GM23338 (cell line): ENCODE data around the gene PIAS1. TPM values are rescaled to one million over a fixed set of nuclear protein-coding genes. Genes with fewer than 3 reads are reported as not detected.

Experiments
- ATAC-seq: fragments of 200-7000 bp; cut with Tn5 transposase; 3 replicates; pipeline ENCODE4 v1.9.1; 2020
- DNase-seq: peaks from one replicate; pipeline ENCODE4 v3.0.0-alpha.2; 2015; ENCODE audit warnings: low spot score
- H2AFZ ChIP-seq: fragments of 200-600 bp; sonication (generic); 2 replicates; pipeline ENCODE4 v1.8.0; 2016; ENCODE audit warnings: antibody characterized with exemption, mild to moderate bottlenecking, moderate library complexity
- H3F3A ChIP-seq: fragments of 200-600 bp; sonication (generic); replicated peaks from 2 replicates; pipeline ENCODE4 v1.8.0; 2017; ENCODE audit warnings: antibody characterized with exemption, mixed run types, low read depth
- H3K27ac ChIP-seq: fragments of 200-600 bp; sonication (generic); 2 replicates; pipeline ENCODE4 v1.6.1; 2016; ENCODE audit warnings: low read depth
- H3K27me3 ChIP-seq: fragments of 200-600 bp; sonication (generic); 2 replicates; pipeline ENCODE4 v1.8.0; 2016; ENCODE audit warnings: mild to moderate bottlenecking, mixed run types, moderate library complexity; ENCODE audit not compliant: insufficient read depth
- H3K36me3 ChIP-seq: fragments of 200-600 bp; sonication (generic); 2 replicates; pipeline ENCODE4 v1.8.0; 2016; ENCODE audit warnings: mild to moderate bottlenecking; ENCODE audit not compliant: insufficient read depth
- H3K4me1 ChIP-seq: fragments of 200-600 bp; sonication (generic); 2 replicates; pipeline ENCODE4 v1.8.0; 2016; ENCODE audit warnings: mild to moderate bottlenecking, moderate library complexity; ENCODE audit not compliant: insufficient read depth
- H3K4me2 ChIP-seq: fragments of 200-600 bp; sonication (generic); 2 replicates; pipeline ENCODE4 v1.7.1; 2017; ENCODE audit warnings: mixed run types
- H3K4me3 ChIP-seq: fragments of 200-600 bp; sonication (generic); 2 replicates; pipeline ENCODE4 v1.6.1; 2016; ENCODE audit warnings: mixed run types
- H3K79me2 ChIP-seq: fragments of 200-600 bp; sonication (generic); replicated peaks from 2 replicates; pipeline ENCODE4 v1.8.0; 2017; ENCODE audit warnings: mild to moderate bottlenecking; ENCODE audit not compliant: insufficient read depth
- H3K9me2 ChIP-seq: fragments of 200-600 bp; sonication (generic); 2 replicates; pipeline ENCODE4 v1.8.0; 2017; ENCODE audit not compliant: insufficient read depth
- H4K20me1 ChIP-seq: fragments of 200-600 bp; sonication (generic); replicated peaks from 2 replicates; pipeline ENCODE4 v1.8.0; 2017; ENCODE audit warnings: mild to moderate bottlenecking; ENCODE audit not compliant: insufficient read depth
- H3K27ac Mint-ChIP-seq: 2 replicates; pipeline ENCODE4 v1.8.0; 2020; ENCODE audit warnings: inconsistent platforms, mild to moderate bottlenecking, moderate library complexity, mixed read lengths
- H3K27me3 Mint-ChIP-seq: 3 replicates; pipeline ENCODE4 v1.8.0; 2022; ENCODE audit warnings: low read depth, mild to moderate bottlenecking, moderate library complexity, mixed read lengths, inconsistent platforms; ENCODE audit not compliant: insufficient read depth, poor library complexity
- H3K36me3 Mint-ChIP-seq: 3 replicates; pipeline ENCODE4 v1.8.0; 2021; ENCODE audit warnings: low read depth, mild to moderate bottlenecking, inconsistent platforms, moderate library complexity, mixed read lengths
- H3K4me1 Mint-ChIP-seq: 3 replicates; pipeline ENCODE4 v1.8.0; 2020; ENCODE audit warnings: mild to moderate bottlenecking, inconsistent platforms, mixed read lengths
- H3K4me3 Mint-ChIP-seq: 3 replicates; pipeline ENCODE4 v1.8.0; 2021; ENCODE audit warnings: moderate library complexity, mild to moderate bottlenecking, inconsistent platforms, mixed read lengths
- H3K9me3 Mint-ChIP-seq: 3 replicates; pipeline ENCODE4 v1.8.0; 2020; ENCODE audit warnings: moderate library complexity, mild to moderate bottlenecking, inconsistent platforms, mixed read lengths
- CREB1 ChIP-seq: fragments of 250-450 bp; sonication (Bioruptor Pico); IDR thresholded peaks from 2 replicates; pipeline ENCODE4 v1.5.0; 2020; ENCODE audit warnings: low read depth, mild to moderate bottlenecking, moderate library complexity
- CTCF ChIP-seq, 2 experiments: fragments of 200-600 bp in 1 of 2; sonication (generic) in 1 of 2; conservative IDR thresholded peaks; 2 replicates each; pipeline versions ENCODE4 v1.5.1 to v1.6.1; 2016 to 2017; ENCODE audit warnings: antibody characterized with exemption in 2 of 2, low read depth in 2 of 2, mild to moderate bottlenecking in 2 of 2, moderate library complexity in 1 of 2
- ETS1 ChIP-seq: IDR thresholded peaks from 2 replicates; pipeline ENCODE4 v1.6.1; 2016; ENCODE audit warnings: antibody characterized with exemption
- EZH2 ChIP-seq: fragments of 200-600 bp; sonication (generic); IDR thresholded peaks from one replicate; pipeline ENCODE4 v1.8.0; 2017; ENCODE audit warnings: antibody characterized with exemption, mild to moderate bottlenecking, low read depth; ENCODE audit not compliant: unreplicated experiment
- EZH2phosphoT487 ChIP-seq: fragments of 200-600 bp; sonication (generic); IDR thresholded peaks from one replicate; pipeline ENCODE4 v1.8.1; 2018; ENCODE audit warnings: antibody characterized with exemption; ENCODE audit not compliant: unreplicated experiment
- JUNB ChIP-seq: IDR thresholded peaks from one replicate; pipeline ENCODE4 v1.6.1; 2016; ENCODE audit warnings: antibody characterized with exemption; ENCODE audit not compliant: unreplicated experiment
- NANOG ChIP-seq: IDR thresholded peaks from 2 replicates; pipeline ENCODE4 v1.6.1; 2016; ENCODE audit warnings: antibody characterized with exemption, borderline replicate concordance
- POLR2AphosphoS5 ChIP-seq: IDR thresholded peaks from 2 replicates; pipeline ENCODE4 v1.6.1; 2016; ENCODE audit warnings: antibody characterized with exemption, low read depth
- REST ChIP-seq: IDR thresholded peaks from one replicate; pipeline ENCODE4 v1.6.1; 2018; ENCODE audit warnings: antibody characterized with exemption; ENCODE audit not compliant: unreplicated experiment
- STAT1 ChIP-seq: IDR thresholded peaks from one replicate; pipeline ENCODE4 v1.6.1; 2016; ENCODE audit warnings: antibody characterized with exemption; ENCODE audit not compliant: unreplicated experiment
- ZNF114 ChIP-seq: fragments of 250-450 bp; sonication (Bioruptor Pico); IDR thresholded peaks from 2 replicates; pipeline ENCODE4 v1.5.0; 2020; ENCODE audit warnings: mild to moderate bottlenecking, moderate library complexity
- ZNF331 ChIP-seq: fragments of 250-450 bp; sonication (Bioruptor Pico); IDR thresholded peaks from 2 replicates; pipeline ENCODE4 v1.5.0; 2020; ENCODE audit warnings: low read depth, mild to moderate bottlenecking, moderate library complexity
- ZNF462 ChIP-seq: fragments of 250-450 bp; sonication (Bioruptor Pico); IDR thresholded peaks from 2 replicates; pipeline ENCODE4 v1.5.0; 2020; ENCODE audit warnings: mild to moderate bottlenecking, moderate library complexity
- polyA plus RNA-seq: library from polyadenylated mRNA; unstranded; fragments of >200 nt; fragmentation: Nextera tagmentation; extraction: Ambion mirVana; gene quantifications from 2 replicates; pipeline ENCODE4 v1.2.1, GENCODE V29; 2016
- total RNA-seq: library from RNA; depleted of rRNA; stranded (reverse); fragments of >200 nt; shearing (Covaris generic); gene quantifications from 2 replicates; pipeline ENCODE4 v1.2.3, GENCODE V29; 2014

The PIAS1 gene
- total and polyA plus RNA-seq, 2 experiments from 2014 or later: 30.7 to 32.1 TPM

- no peak for ATAC-seq
- H3K27me3 ChIP-seq: no peaks in the 10 kb centered on the region
Measured at GRCh38 chr15:68096099-68096498, 42.0 kb downstream of the PIAS1 start.

More at GRCh38 chr15:68096099-68096498, 42.0 kb downstream of the PIAS1 start:
- Histone ChIP-seq H2AFZ (no peak overlapping the region), H3K27ac (no peak overlapping the region), H3K9me2 (no peaks in the 10 kb centered on the region), H3K4me3 (no peak overlapping the region), H3K79me2 (peaks cover 70% of the 10 kb centered on the region), H3K4me1 (no peaks in the 10 kb centered on the region), H3K36me3 (no peaks in the 10 kb centered on the region), H4K20me1 (no peaks in the 10 kb centered on the region), H3K4me2 (no peak overlapping the region), H3F3A (no peaks in the 10 kb centered on the region)
- peaks cover 14% of the 10 kb centered on the region; the same call in 2 of the 3 replicates for H3K9me3 Mint-ChIP-seq
- peaks cover 31% of the 10 kb centered on the region; the same call in 2 of the 3 replicates for H3K36me3 Mint-ChIP-seq
- no peak for DNase-seq
- no peak overlapping the region for H3K4me3 Mint-ChIP-seq
- H3K27ac Mint-ChIP-seq: no peak overlapping the region
- TF ChIP-seq POLR2AphosphoS5 (no peak), ZNF331 (CRISPR knock-in tag) (no peak), CREB1 (no peak), CTCF (conservative IDR thresholded peaks at IDR 0.05; ENCODE audit: low read depth in 2 of 2) (no peak), EZH2 (no peak), JUNB (no peak), STAT1 (no peak), ETS1 (no peak), NANOG (no peak), REST (no peak), EZH2phosphoT487 (no peak), ZNF114 (no peak), ZNF462 (no peak)
- H3K27me3 Mint-ChIP-seq: no peaks in the 10 kb centered on the region
- no peaks in the 10 kb centered on the region; the same call in 1 of the 3 replicates for H3K4me1 Mint-ChIP-seq
